Measurements from ENCODE around the gene TNNI2.
A peak's percentile ranks its signal among the peaks of the same experiment; 100 is the strongest.
"Not testable (repeated sequence)": the region's sequence is repeated elsewhere in the genome, so short reads cannot be mapped to it uniquely, and the experiment has no call there.

Gene TNNI2

GRCh38 chr11:1875093-1875850 lies 36.5 kb downstream of the TNNI2 start:
- no peak overlapping the region for H2AFZ ChIP-seq (ENCODE audit: low read length)
- H3K27ac ChIP-seq (ENCODE audit: low read length): no peak overlapping the region
- H3K36me3 ChIP-seq (replicated peaks; ENCODE audit: insufficient read depth, low read length): no peaks in the 10 kb centered on the region
- no peaks in the 10 kb centered on the region for H3K4me1 ChIP-seq (ENCODE audit: low read length)
- no peaks in the 10 kb centered on the region for H4K20me1 ChIP-seq (ENCODE audit: insufficient read depth, low read length)
- no peaks in the 10 kb centered on the region for H3K9me3 ChIP-seq (replicated peaks; ENCODE audit: insufficient read depth, low read length)
- no peak for DNase-seq
- no peak overlapping the region for H3K4me3 ChIP-seq (ENCODE audit: low read length)
- no peaks in the 10 kb centered on the region for H3F3A ChIP-seq (ENCODE audit: insufficient read depth, low read length)
- no peaks in the 10 kb centered on the region for H3K27me3 ChIP-seq (replicated peaks; ENCODE audit: insufficient read depth, low read length)
- no peak for TF ChIP-seq EZH2phosphoT487 (IDR thresholded peaks at IDR 0.05; ENCODE audit: low read length)
- no peak for TF ChIP-seq CTCF (IDR thresholded peaks at IDR 0.05; ENCODE audit: low read length)
- TF ChIP-seq EZH2 (optimal IDR thresholded peaks at IDR 0.05; ENCODE audit: low read depth, low read length): no peak
- no peaks in the 10 kb centered on the region for H3K9me2 ChIP-seq (replicated peaks; ENCODE audit: insufficient read depth, low read length)
- H3K9ac ChIP-seq (ENCODE audit: low read length): no peak overlapping the region
- peaks cover 3% of the 10 kb centered on the region; the same call in 1 of the 2 replicates for H3K79me2 ChIP-seq (ENCODE audit: low read length)
- no peak overlapping the region for H3K4me2 ChIP-seq (ENCODE audit: low read depth, low read length)

GRCh38 chr11:1875851-1876301 lies 37.1 kb downstream of the TNNI2 start:
- not testable (repeated sequence) for H3K4me1 ChIP-seq (ENCODE audit: low read length); H2AFZ ChIP-seq (ENCODE audit: low read length); H3K9me2 ChIP-seq (replicated peaks; ENCODE audit: insufficient read depth, low read length); H3K27me3 ChIP-seq (replicated peaks; ENCODE audit: insufficient read depth, low read length); H4K20me1 ChIP-seq (ENCODE audit: insufficient read depth, low read length); DNase-seq; H3K4me2 ChIP-seq (ENCODE audit: low read depth, low read length); H3K27ac ChIP-seq (ENCODE audit: low read length); H3K79me2 ChIP-seq (ENCODE audit: low read length); H3F3A ChIP-seq (ENCODE audit: insufficient read depth, low read length); H3K36me3 ChIP-seq (replicated peaks; ENCODE audit: insufficient read depth, low read length); H3K4me3 ChIP-seq (ENCODE audit: low read length); H3K9ac ChIP-seq (ENCODE audit: low read length); H3K9me3 ChIP-seq (replicated peaks; ENCODE audit: insufficient read depth, low read length)

GRCh38 chr11:1876361-1877063 lies 37.7 kb downstream of the TNNI2 start:
- H3K9me2 ChIP-seq (replicated peaks; ENCODE audit: insufficient read depth, low read length): no peaks in the 10 kb centered on the region
- no peaks in the 10 kb centered on the region for H3K4me1 ChIP-seq (ENCODE audit: low read length)
- no peak overlapping the region for H3K4me3 ChIP-seq (ENCODE audit: low read length)
- TF ChIP-seq EZH2 (optimal IDR thresholded peaks at IDR 0.05; ENCODE audit: low read depth, low read length): no peak
- TF ChIP-seq CTCF (IDR thresholded peaks at IDR 0.05; ENCODE audit: low read length): peak; percentile 48
- no peak overlapping the region for H2AFZ ChIP-seq (ENCODE audit: low read length)
- no peaks in the 10 kb centered on the region for H3K27me3 ChIP-seq (replicated peaks; ENCODE audit: insufficient read depth, low read length)
- H3K4me2 ChIP-seq (ENCODE audit: low read depth, low read length): no peak overlapping the region
- H3K36me3 ChIP-seq (replicated peaks; ENCODE audit: insufficient read depth, low read length): no peaks in the 10 kb centered on the region
- H3K9ac ChIP-seq (ENCODE audit: low read length): no peak overlapping the region
- no peak overlapping the region for H3K27ac ChIP-seq (ENCODE audit: low read length)
- no peak for DNase-seq
- H3K79me2 ChIP-seq (ENCODE audit: low read length): no peaks in the 10 kb centered on the region
- H3F3A ChIP-seq (ENCODE audit: insufficient read depth, low read length): no peaks in the 10 kb centered on the region
- H3K9me3 ChIP-seq (replicated peaks; ENCODE audit: insufficient read depth, low read length): no peaks in the 10 kb centered on the region
- no peaks in the 10 kb centered on the region for H4K20me1 ChIP-seq (ENCODE audit: insufficient read depth, low read length)
